SU-DHL-6 (cell line): Measurements from ENCODE around the gene INTS12.
"Not testable (repeated sequence)": the region's sequence is repeated elsewhere in the genome, so short reads cannot be mapped to it uniquely, and the experiment has no call there.

ENCODE experiments used
- CTCF ChIP-seq: fragments of 200-600 bp; sonication (generic); IDR thresholded peaks from one replicate; pipeline ENCODE4 v1.5.1; 2017; ENCODE audit warnings: antibody characterized with exemption, mild to moderate bottlenecking, low read length, moderate library complexity; ENCODE audit not compliant: insufficient read depth, poor library complexity, severe bottlenecking
- EZH2phosphoT487 ChIP-seq: fragments of 200-600 bp; sonication (generic), shearing (Covaris generic); conservative IDR thresholded peaks from 2 replicates; pipeline ENCODE4 v1.6.1; 2018; ENCODE audit warnings: mild to moderate bottlenecking, antibody characterized with exemption, low read length, moderate library complexity, mixed read lengths

GRCh38 chr4:105694812-105695211, 13.7 kb downstream of the INTS12 start:
- TF ChIP-seq CTCF, EZH2phosphoT487: not testable (repeated sequence)
